Gastroesophageal sphincter (tissue), 3 donors: Measurements from ENCODE around the gene MED28.

Experiments used
- CTCF ChIP-seq, 4 experiments: fragments of 200-600 bp in 2 of 4; fragments of 450-650 bp in 2 of 4; sonication (generic) in 1 of 4; IDR thresholded peaks; one replicate each; pipeline ENCODE4 v1.5.1; 2017 to 2019; ENCODE audit warnings: antibody characterized with exemption in 4 of 4, mild to moderate bottlenecking in 2 of 4, moderate library complexity in 2 of 4
- EP300 ChIP-seq: sonication (generic); formaldehyde crosslinking; IDR thresholded peaks from one replicate; pipeline ENCODE4 v1.6.1; 2017; ENCODE audit warnings: antibody characterized with exemption, mild to moderate bottlenecking
- POLR2A ChIP-seq, 2 donors: fragments of 450-650 bp; IDR thresholded peaks; one replicate each; pipeline ENCODE4 v1.6.1; 2017; ENCODE audit warnings: antibody characterized with exemption in 2 of 2, mild to moderate bottlenecking in 2 of 2, moderate library complexity in 1 of 2

- TF ChIP-seq CTCF (IDR thresholded peaks at IDR 0.05) (no peak), POLR2A (IDR thresholded peaks at IDR 0.05) (no peak), EP300 (no peak)
These were observed 48.3 kb downstream of the MED28 start for GRCh38 chr4:17662694-17663093.
